Prostate gland (tissue), 2 donors: Measurements from ENCODE around the gene EXO1.

Experiments
- POLR2A ChIP-seq: fragments of 450-650 bp; IDR thresholded peaks from one replicate; pipeline ENCODE4 v1.6.1; 2016; ENCODE audit warnings: antibody characterized with exemption, mild to moderate bottlenecking
- POLR2AphosphoS5 ChIP-seq: sonication (generic); formaldehyde crosslinking; IDR thresholded peaks from one replicate; pipeline ENCODE4 v1.6.1; 2017; ENCODE audit warnings: antibody characterized with exemption
- TF ChIP-seq, protein P1 (sequence below), 4 experiments: fragments of 200-600 bp in 2 of 4; fragments of 450-650 bp in 2 of 4; sonication (generic) in 2 of 4; IDR thresholded peaks; 1 replicate in 3 of 4; 2 replicates in 1 of 4; pipeline ENCODE4 v1.5.1; 2016 to 2019; ENCODE audit warnings: antibody characterized with exemption in 4 of 4, mild to moderate bottlenecking in 2 of 4, moderate library complexity in 2 of 4

- TF ChIP-seq, protein P1, sequence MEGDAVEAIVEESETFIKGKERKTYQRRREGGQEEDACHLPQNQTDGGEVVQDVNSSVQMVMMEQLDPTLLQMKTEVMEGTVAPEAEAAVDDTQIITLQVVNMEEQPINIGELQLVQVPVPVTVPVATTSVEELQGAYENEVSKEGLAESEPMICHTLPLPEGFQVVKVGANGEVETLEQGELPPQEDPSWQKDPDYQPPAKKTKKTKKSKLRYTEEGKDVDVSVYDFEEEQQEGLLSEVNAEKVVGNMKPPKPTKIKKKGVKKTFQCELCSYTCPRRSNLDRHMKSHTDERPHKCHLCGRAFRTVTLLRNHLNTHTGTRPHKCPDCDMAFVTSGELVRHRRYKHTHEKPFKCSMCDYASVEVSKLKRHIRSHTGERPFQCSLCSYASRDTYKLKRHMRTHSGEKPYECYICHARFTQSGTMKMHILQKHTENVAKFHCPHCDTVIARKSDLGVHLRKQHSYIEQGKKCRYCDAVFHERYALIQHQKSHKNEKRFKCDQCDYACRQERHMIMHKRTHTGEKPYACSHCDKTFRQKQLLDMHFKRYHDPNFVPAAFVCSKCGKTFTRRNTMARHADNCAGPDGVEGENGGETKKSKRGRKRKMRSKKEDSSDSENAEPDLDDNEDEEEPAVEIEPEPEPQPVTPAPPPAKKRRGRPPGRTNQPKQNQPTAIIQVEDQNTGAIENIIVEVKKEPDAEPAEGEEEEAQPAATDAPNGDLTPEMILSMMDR (IDR thresholded peaks at IDR 0.05) = no peak
- no peak for TF ChIP-seq POLR2A
- no peak for TF ChIP-seq POLR2AphosphoS5
These were observed 35.2 kb downstream of the EXO1 start for GRCh38 chr1:241883159-241883558.
